Adrenal gland (tissue), 12 donors: ENCODE data around the gene NTRK1. TPM values are rescaled to one million over a fixed set of nuclear protein-coding genes. Genes with fewer than 3 reads are reported as not detected.

Experiments
- DNase-seq, 7 donors: peaks; one replicate each; pipeline ENCODE4 v3.0.0-alpha.2; 2019 to 2020
- H3K27ac ChIP-seq, 5 donors: fragments of 200-600 bp; sonication (generic) in 4 of 5; 1 replicate in 3 of 5; 2 replicates in 2 of 5; pipeline versions ENCODE4 v1.5.1 to v1.8.0; 2016 to 2020; ENCODE audit warnings: mild to moderate bottlenecking in 1 of 5
- H3K27me3 ChIP-seq: fragments of 200-600 bp; 2 replicates; pipeline ENCODE4 v1.8.0; 2021
- H3K36me3 ChIP-seq, 2 donors: fragments of 200-600 bp; replicated peaks in 1 of 2; 1 replicate in 1 of 2; 2 replicates in 1 of 2; pipeline versions ENCODE4 v1.5.1 to v1.8.0; 2018 to 2022
- H3K4me1 ChIP-seq, 2 donors: fragments of 200-600 bp; replicated peaks in 1 of 2; 1 replicate in 1 of 2; 2 replicates in 1 of 2; pipeline versions ENCODE4 v1.5.1 to v1.8.0; 2018 to 2021
- H3K4me3 ChIP-seq, 4 donors: fragments of 200-600 bp; sonication (generic) in 3 of 4; one replicate each; pipeline ENCODE4 v1.5.1; 2016 to 2018
- H3K9me3 ChIP-seq, 3 donors: fragments of 200-600 bp; sonication (generic) in 1 of 3; replicated peaks in 1 of 3; 1 replicate in 2 of 3; 2 replicates in 1 of 3; pipeline versions ENCODE4 v1.5.1 to v1.8.0; 2016 to 2021
- CTCF ChIP-seq, 6 experiments: fragments of 450-650 bp in 4 of 6; fragments of 200-600 bp in 2 of 6; sonication (generic) in 1 of 6; IDR thresholded peaks; 1 replicate in 5 of 6; 2 replicates in 1 of 6; pipeline versions ENCODE4 v1.5.1 to v1.8.0; 2016 to 2021; ENCODE audit warnings: antibody characterized with exemption in 6 of 6, mild to moderate bottlenecking in 2 of 6, moderate library complexity in 1 of 6
- POLR2A ChIP-seq, 2 donors: fragments of 450-650 bp; IDR thresholded peaks; one replicate each; pipeline ENCODE4 v1.6.1; 2017; ENCODE audit warnings: antibody characterized with exemption in 2 of 2, mild to moderate bottlenecking in 2 of 2, moderate library complexity in 1 of 2
- WGBS, 4 donors: extraction: QIAGEN DNeasy Blood & Tissue Kit in 2 of 4; methylation state at CpG; one replicate each; pipeline versions ENCODE4 v1.1.5 to v1.1.7; 2013 to 2017; 5-methylcytosine and 5-hydroxymethylcytosine counted together
- intact Hi-C, 2 donors: fragments of 100-400 bp; cut with DNase I; formaldehyde crosslinking; loops; one replicate each; pipeline versions ENCODE4 v1.14.1 to v1.15.0; 2022 to 2023
- polyA plus RNA-seq, 3 donors: library from polyadenylated mRNA; stranded (reverse); fragments of 200-250 nt in 2 of 3; fragments of 350-450 nt in 1 of 3; fragmentation: Illumina TruSeq in 1 of 3; extraction: RNeasy Lipid Tissue Mini Kit (QIAGEN cat#74804) in 1 of 3; gene quantifications; one replicate each; pipeline ENCODE4 v1.2.3, GENCODE V29; 2013 to 2014
- total RNA-seq, 9 donors: library from RNA; depleted of rRNA in 4 of 9; stranded (reverse); fragments of >200 nt in 4 of 9; fragments of 120-200 nt in 1 of 9; fragmentation: NEBNext Ultra II Directional in 1 of 9; extraction: Animal tissue kit (Norgen Biotek cat#: 25700) in 1 of 9; gene quantifications; one replicate each; pipeline versions ENCODE4 v1.1.0 to v1.2.4, GENCODE V29; 2013 to 2023
- donor health status: healthy with polysubstance abuse.
- donor health status: Bipolar disorder and iron deficiency.
- donor health status: DM: yes; HTN: yes; CAD: no.
- donor health status: DM: no; HTN: no; CAD: no.
- donor health status: DM: no; HTN: no; CAD: no.
- donor health status: DM: yes; HTN: yes; CAD: no.

NTRK1 gene
- total and polyA plus RNA-seq, 12 donors = 0.26 to 22.6 (median 5.7) TPM; not detected in 1

DNA sequence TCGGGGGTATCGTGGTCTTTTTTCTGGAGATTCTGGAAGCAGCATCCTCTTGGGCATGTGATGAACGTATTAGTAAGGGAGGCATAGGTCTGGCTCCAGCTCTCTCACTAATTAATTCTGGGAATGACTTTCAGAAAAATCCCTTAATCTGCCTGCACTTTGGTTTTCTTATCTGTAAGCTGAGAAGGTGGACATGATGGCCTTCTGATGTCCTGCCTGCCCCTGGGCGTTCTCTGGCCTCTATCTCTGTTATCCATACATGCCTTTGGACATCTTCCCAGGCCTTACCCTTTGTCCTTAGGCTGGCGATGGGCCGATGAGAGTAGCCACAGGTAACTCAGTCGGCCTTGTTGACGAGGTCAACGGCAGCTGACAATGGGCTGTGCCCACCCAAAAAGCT is 8.8 kb downstream of the NTRK1 start:
- Histone ChIP-seq H3K4me3 (no peak overlapping the region), H3K27me3 (no peaks in the 10 kb centered on the region), H3K4me1 (no peaks in the 10 kb centered on the region), H3K9me3 (no peaks in the 10 kb centered on the region), H3K36me3 (no peaks in the 10 kb centered on the region), H3K27ac (no peak overlapping the region)
- no peak for DNase-seq
- intact Hi-C loops = loop anchor here (10.0 kb wide), 2 partner anchors 145 to 175 kb away; partner anchors contain the start of genes ISG20L2 (in 1 of the 2) and METTL25B (in 1 of the 2)
- 87 to 91% (median 89%) methylated on average over 9 of the region's 9 CpGs for WGBS, 4 donors
- no peak for TF ChIP-seq POLR2A (IDR thresholded peaks at IDR 0.05)
- no peak for TF ChIP-seq CTCF (IDR thresholded peaks at IDR 0.05)

DNA sequence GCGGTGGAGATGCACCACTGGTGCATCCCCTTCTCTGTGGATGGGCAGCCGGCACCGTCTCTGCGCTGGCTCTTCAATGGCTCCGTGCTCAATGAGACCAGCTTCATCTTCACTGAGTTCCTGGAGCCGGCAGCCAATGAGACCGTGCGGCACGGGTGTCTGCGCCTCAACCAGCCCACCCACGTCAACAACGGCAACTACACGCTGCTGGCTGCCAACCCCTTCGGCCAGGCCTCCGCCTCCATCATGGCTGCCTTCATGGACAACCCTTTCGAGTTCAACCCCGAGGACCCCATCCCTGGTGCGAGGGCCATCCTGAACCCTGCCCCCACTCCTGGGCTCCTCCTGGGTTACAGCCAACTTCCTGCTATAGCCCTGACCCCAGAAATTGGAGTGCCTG is 13.0 kb downstream of the NTRK1 start:
- WGBS, 4 donors = 93 to 100% (median 94%) methylated on average over 11 to 18 of the region's 18 CpGs
- intact Hi-C loops = no loop called here
- no peaks in the 10 kb centered on the region for H3K27me3 ChIP-seq
- no peak overlapping the region for H3K27ac ChIP-seq
- no peaks in the 10 kb centered on the region for H3K36me3 ChIP-seq
- no peak for DNase-seq
- no peaks in the 10 kb centered on the region for H3K4me1 ChIP-seq
- no peaks in the 10 kb centered on the region for H3K9me3 ChIP-seq
- H3K4me3 ChIP-seq = no peak overlapping the region
- TF ChIP-seq POLR2A (IDR thresholded peaks at IDR 0.05) = no peak
- TF ChIP-seq CTCF (IDR thresholded peaks at IDR 0.05) = no peak

- H3K4me1 ChIP-seq = no peaks in the 10 kb centered on the region
Observed at GRCh38 chr1:156874142-156874541, 13.5 kb downstream of the NTRK1 start.

DNA sequence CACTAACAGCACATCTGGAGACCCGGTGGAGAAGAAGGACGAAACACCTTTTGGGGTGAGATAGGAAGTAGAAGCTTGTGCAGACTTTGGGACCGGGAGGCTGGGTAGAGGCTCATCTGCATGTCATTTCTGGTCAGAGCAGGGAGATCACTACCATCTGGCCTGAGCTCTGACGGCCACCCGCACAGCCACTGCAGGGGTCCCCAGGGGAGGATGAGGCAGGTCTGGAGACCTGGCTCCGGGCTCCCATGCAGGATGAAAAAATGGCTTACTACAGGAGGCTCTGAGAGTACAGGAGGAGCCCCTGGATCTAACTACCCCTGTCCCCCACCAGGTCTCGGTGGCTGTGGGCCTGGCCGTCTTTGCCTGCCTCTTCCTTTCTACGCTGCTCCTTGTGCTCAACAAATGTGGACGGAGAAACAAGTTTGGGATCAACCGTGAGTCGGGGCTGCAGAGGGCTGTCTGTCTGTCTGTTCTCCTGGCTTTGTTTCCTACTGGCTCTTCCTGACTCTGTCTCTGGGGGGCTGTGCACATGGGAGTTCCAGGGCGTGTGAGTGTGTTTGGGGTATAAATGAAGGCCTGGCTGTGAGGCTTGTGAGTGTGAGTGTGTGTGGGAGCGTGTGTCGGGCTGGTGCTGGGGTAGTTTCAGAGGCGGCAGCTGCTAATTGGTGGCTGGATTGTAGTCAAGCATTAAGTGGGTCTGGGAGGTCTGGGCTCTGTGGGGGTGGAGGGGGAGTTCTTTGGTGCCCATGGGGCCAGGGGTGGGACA is 14.1 kb downstream of the NTRK1 start:
- intact Hi-C loops = no loop called here
- Histone ChIP-seq H3K9me3 (no peaks in the 10 kb centered on the region), H3K27me3 (no peaks in the 10 kb centered on the region), H3K4me1 (no peaks in the 10 kb centered on the region), H3K4me3 (no peak overlapping the region), H3K36me3 (no peaks in the 10 kb centered on the region), H3K27ac (no peak overlapping the region)
- no peak for DNase-seq
- WGBS, 4 donors = 78 to 91% (median 86%) methylated on average over 13 to 16 of the region's 16 CpGs
- TF ChIP-seq POLR2A (IDR thresholded peaks at IDR 0.05) (no peak), CTCF (IDR thresholded peaks at IDR 0.05) (no peak)

More at GRCh38 chr1:156874142-156874541, 13.5 kb downstream of the NTRK1 start:
- H3K36me3 ChIP-seq = no peaks in the 10 kb centered on the region
- H3K27ac ChIP-seq = no peak overlapping the region
- no peak overlapping the region for H3K4me3 ChIP-seq
- 77 to 89% (median 86%) methylated on average over 2 to 5 of the region's 5 CpGs for WGBS, 4 donors
- intact Hi-C loops = no loop called here
- no peak for DNase-seq
- TF ChIP-seq CTCF (IDR thresholded peaks at IDR 0.05) (no peak), POLR2A (IDR thresholded peaks at IDR 0.05) (no peak)
- H3K9me3 ChIP-seq = no peaks in the 10 kb centered on the region
- H3K27me3 ChIP-seq = no peaks in the 10 kb centered on the region
